HG03457 (cell line): Measurements from ENCODE around the gene SORCS1.

ENCODE experiments used
- ATAC-seq: cut with Tn5 transposase; IDR thresholded peaks from one replicate; pipeline ENCODE4 v1.9.1; 2021; ENCODE audit warnings: moderate number of reproducible peaks; ENCODE audit not compliant: unreplicated experiment

The SORCS1 gene

GRCh38 chr10:107118866-107119265 is 45.6 kb downstream of the SORCS1 start:
- no peak for ATAC-seq

- ATAC-seq, result no peak
Observed at GRCh38 chr10:107104026-107104652, 60.4 kb downstream of the SORCS1 start.

GRCh38 chr10:107103174-107104025 is 61.1 kb downstream of the SORCS1 start:
- ATAC-seq, result no peak

GRCh38 chr10:107098326-107098725 is 66.2 kb downstream of the SORCS1 start:
- ATAC-seq, result no peak

GRCh38 chr10:107094824-107095522 is 69.5 kb downstream of the SORCS1 start:
- ATAC-seq, result no peak

- no peak for ATAC-seq
Observed at GRCh38 chr10:107092321-107092720, 72.2 kb downstream of the SORCS1 start.

- ATAC-seq, result no peak
Observed at GRCh38 chr10:107091126-107091525, 73.4 kb downstream of the SORCS1 start.

- no peak for ATAC-seq
Observed at GRCh38 chr10:107085665-107086525, 78.6 kb downstream of the SORCS1 start.

- ATAC-seq, result no peak
Observed at GRCh38 chr10:107083388-107084009, 81.0 kb downstream of the SORCS1 start.

GRCh38 chr10:107081644-107082043 is 82.9 kb downstream of the SORCS1 start:
- ATAC-seq, result no peak

GRCh38 chr10:107075117-107075516 is 89.4 kb downstream of the SORCS1 start:
- ATAC-seq, result no peak

GRCh38 chr10:107072786-107073185 is 91.7 kb downstream of the SORCS1 start:
- ATAC-seq, result no peak

GRCh38 chr10:107072028-107072427 is 92.5 kb downstream of the SORCS1 start:
- no peak for ATAC-seq

GRCh38 chr10:107071301-107071700 is 93.2 kb downstream of the SORCS1 start:
- no peak for ATAC-seq

- no peak for ATAC-seq
Observed at GRCh38 chr10:107067843-107068242, 96.7 kb downstream of the SORCS1 start.

- ATAC-seq, result no peak
Observed at GRCh38 chr10:107064075-107064474, 100.4 kb downstream of the SORCS1 start.

- no peak for ATAC-seq
Observed at GRCh38 chr10:107059872-107060271, 104.6 kb downstream of the SORCS1 start.

- no peak for ATAC-seq
Observed at GRCh38 chr10:107059068-107059804, 105.3 kb downstream of the SORCS1 start.

GRCh38 chr10:107058331-107058730 is 106.2 kb downstream of the SORCS1 start:
- ATAC-seq, result no peak

GRCh38 chr10:107056182-107056581 is 108.3 kb downstream of the SORCS1 start:
- no peak for ATAC-seq
